CD4-positive, alpha-beta memory T cell (primary cell): Measurements from ENCODE around the gene GALNT10. TPM values are rescaled to one million over a fixed set of nuclear protein-coding genes. Genes with fewer than 3 reads are reported as not detected.

ENCODE experiments used
- CTCF ChIA-PET: fragments of 350-600 bp; sonication (Branson Sonifier 250); formaldehyde crosslinking; loops from one replicate; lab custom pipeline; 2021; ENCODE audit warnings: inconsistent platforms; ENCODE audit not compliant: partially characterized antibody; lab: Charles Lee
- POLR2A ChIA-PET: fragments of 350-600 bp; sonication (Branson Sonifier 250); formaldehyde crosslinking; loops from one replicate; lab custom pipeline; 2021; ENCODE audit not compliant: partially characterized antibody; lab: Charles Lee
- DNase-seq, 5 donors: peaks; one replicate each; pipeline versions ENCODE4 v3.0.0 to v3.0.0-alpha.2; 2020 to 2022; ENCODE audit warnings: mixed read lengths in 1 of 5
- H3K27ac ChIP-seq: one replicate; pipeline ENCODE4 v1.7.0; 2013; ENCODE audit warnings: low read depth, low read length
- H3K27me3 ChIP-seq: 2 replicates; pipeline ENCODE4 v1.7.0; 2013; ENCODE audit warnings: mild to moderate bottlenecking, low read length, moderate library complexity; ENCODE audit not compliant: insufficient read depth
- H3K36me3 ChIP-seq: 2 replicates; pipeline ENCODE4 v1.7.0; 2013; ENCODE audit warnings: mild to moderate bottlenecking, low read length, moderate library complexity; ENCODE audit not compliant: insufficient read depth
- H3K4me1 ChIP-seq: 2 replicates; pipeline ENCODE4 v1.7.0; 2013; ENCODE audit warnings: mild to moderate bottlenecking, low read length, moderate library complexity; ENCODE audit not compliant: insufficient read depth
- H3K4me3 ChIP-seq, 2 donors: one replicate each; pipeline ENCODE4 v1.7.0; 2013; ENCODE audit warnings: low read length in 2 of 2, mild to moderate bottlenecking in 1 of 2
- H3K9me3 ChIP-seq, 2 donors: one replicate each; pipeline ENCODE4 v1.7.0; 2013; ENCODE audit warnings: low read length in 2 of 2, control low read depth in 1 of 2; ENCODE audit not compliant: control insufficient read depth in 1 of 2
- H3K27ac Mint-ChIP-seq, 7 donors: one replicate each; pipeline ENCODE4 v1.8.0; 2020 to 2021; ENCODE audit warnings: mixed read lengths in 7 of 7, mild to moderate bottlenecking in 6 of 7, inconsistent platforms in 3 of 7, moderate library complexity in 3 of 7
- H3K27me3 Mint-ChIP-seq, 2 donors: one replicate each; pipeline ENCODE4 v1.8.0; 2020 to 2021; ENCODE audit warnings: mixed read lengths in 2 of 2
- H3K36me3 Mint-ChIP-seq, 2 donors: one replicate each; pipeline ENCODE4 v1.8.0; 2020 to 2021; ENCODE audit warnings: mixed read lengths in 2 of 2, inconsistent platforms in 1 of 2, mild to moderate bottlenecking in 1 of 2
- H3K4me1 Mint-ChIP-seq, 4 donors: one replicate each; pipeline ENCODE4 v1.8.0; 2020 to 2021; ENCODE audit warnings: mixed read lengths in 4 of 4, mild to moderate bottlenecking in 1 of 4
- H3K4me3 Mint-ChIP-seq, 8 donors: one replicate each; pipeline ENCODE4 v1.8.0; 2020 to 2021; ENCODE audit warnings: mixed read lengths in 8 of 8, mild to moderate bottlenecking in 7 of 8, moderate library complexity in 6 of 8, inconsistent platforms in 3 of 8
- H3K9me3 Mint-ChIP-seq, 8 donors: one replicate each; pipeline ENCODE4 v1.8.0; 2020 to 2021; ENCODE audit warnings: mixed read lengths in 8 of 8, mild to moderate bottlenecking in 5 of 8, inconsistent platforms in 3 of 8, moderate library complexity in 1 of 8
- intact Hi-C: fragments of 100-400 bp; cut with micrococcal nuclease; formaldehyde crosslinking; loops from one replicate; pipeline ENCODE4 v1.15.1; 2023
- polyA plus RNA-seq, 2 donors: library from polyadenylated mRNA; unstranded; fragments of 300-500 nt; fragmentation: Illumina TruSeq; gene quantifications; one replicate each; pipeline ENCODE4 v1.2.3, GENCODE V29; 2021
- total RNA-seq, 2 experiments: library from RNA; stranded (reverse); gene quantifications; one replicate each; pipeline ENCODE4 v1.2.3, GENCODE V29; 2021

Gene GALNT10
- total and polyA plus RNA-seq, 4 experiments from 2014 or later = 9.6 to 35.7 (median 26.8) TPM

- H3K27ac ChIP-seq = no peak overlapping the region
- no peak overlapping the region for H3K4me3 ChIP-seq
- Mint-ChIP-seq H3K4me3 (no peak overlapping the region), H3K27me3 (no peaks in the 10 kb centered on the region), H3K27ac (peak overlapping the region in 2 of 7 donors; percentile 7 to 19), H3K4me1 (peaks cover 3 to 12% (median 7%) of the 10 kb centered on the region in 4 donors), H3K9me3 (peaks cover 0 to 1% (median 0%) of the 10 kb centered on the region in 8 donors), H3K36me3 (peaks cover 5 to 23% of the 10 kb centered on the region in 2 donors)
- no peak for DNase-seq
- ChIA-PET CTCF (no interaction called here), POLR2A (no interaction called here)
- intact Hi-C loops = no loop called here
- H3K36me3 ChIP-seq = no peaks in the 10 kb centered on the region
- H3K27me3 ChIP-seq = no peaks in the 10 kb centered on the region
- H3K9me3 ChIP-seq = no peaks in the 10 kb centered on the region
- no peaks in the 10 kb centered on the region for H3K4me1 ChIP-seq
These were observed 74.8 kb downstream of the GALNT10 start for GRCh38 chr5:154265197-154265773.

- H3K36me3 ChIP-seq = no peaks in the 10 kb centered on the region
- peaks cover 0 to 1% (median 0%) of the 10 kb centered on the region in 8 donors for H3K9me3 Mint-ChIP-seq
- peaks cover 14 to 25% (median 20%) of the 10 kb centered on the region in 4 donors for H3K4me1 Mint-ChIP-seq
- no peak overlapping the region for H3K27ac Mint-ChIP-seq
- intact Hi-C loops = no loop called here
- ChIA-PET POLR2A (no interaction called here), CTCF (no interaction called here)
- H3K36me3 Mint-ChIP-seq = peaks cover 5 to 16% of the 10 kb centered on the region in 2 donors
- DNase-seq = no peak
- no peaks in the 10 kb centered on the region for H3K27me3 ChIP-seq
- H3K4me3 ChIP-seq = no peak overlapping the region
- H3K27ac ChIP-seq = no peak overlapping the region
- no peaks in the 10 kb centered on the region for H3K9me3 ChIP-seq
- H3K4me1 ChIP-seq = peaks cover 11% of the 10 kb centered on the region
- H3K4me3 Mint-ChIP-seq = no peak overlapping the region
- no peaks in the 10 kb centered on the region for H3K27me3 Mint-ChIP-seq
These were observed 77.0 kb downstream of the GALNT10 start for GRCh38 chr5:154267516-154267915.

- H3K4me1 ChIP-seq = peaks cover 17% of the 10 kb centered on the region
- H3K36me3 ChIP-seq = no peaks in the 10 kb centered on the region
- no peak overlapping the region for H3K4me3 Mint-ChIP-seq
- no peaks in the 10 kb centered on the region for H3K27me3 Mint-ChIP-seq
- no peak overlapping the region for H3K27ac ChIP-seq
- no peak for DNase-seq
- POLR2A ChIA-PET = no interaction called here
- H3K4me1 Mint-ChIP-seq = peaks cover 19 to 31% (median 25%) of the 10 kb centered on the region in 4 donors
- H3K4me3 ChIP-seq = no peak overlapping the region
- H3K36me3 Mint-ChIP-seq = peaks cover 3 to 10% of the 10 kb centered on the region in 2 donors
- intact Hi-C loops = no loop called here
- no peaks in the 10 kb centered on the region for H3K9me3 ChIP-seq
- CTCF ChIA-PET = no interaction called here
- H3K9me3 Mint-ChIP-seq = peaks cover 0 to 3% (median 0%) of the 10 kb centered on the region in 8 donors
- no peaks in the 10 kb centered on the region for H3K27me3 ChIP-seq
- peak overlapping the region in 1 of 7 donors; percentile 13 for H3K27ac Mint-ChIP-seq
These were observed 77.5 kb downstream of the GALNT10 start for GRCh38 chr5:154268073-154268472.

GRCh38 chr5:154269414-154269813, 78.9 kb downstream of the GALNT10 start:
- H3K36me3 Mint-ChIP-seq = peaks cover 3 to 8% of the 10 kb centered on the region in 2 donors
- H3K4me3 Mint-ChIP-seq = no peak overlapping the region
- Histone ChIP-seq H3K27me3 (no peaks in the 10 kb centered on the region), H3K4me3 (no peak overlapping the region), H3K4me1 (peaks cover 30% of the 10 kb centered on the region), H3K9me3 (no peaks in the 10 kb centered on the region), H3K27ac (no peak overlapping the region), H3K36me3 (no peaks in the 10 kb centered on the region)
- ChIA-PET CTCF (interaction anchor here (0.9 to 1.3 kb wide), 2 partner anchors 9 to 197 kb away, joined by 3 read pairs; no protein-coding TSS in a partner anchor), POLR2A (no interaction called here)
- intact Hi-C loops = no loop called here
- H3K27ac Mint-ChIP-seq = peak overlapping the region in 1 of 7 donors; percentile 62
- H3K4me1 Mint-ChIP-seq = peaks cover 22 to 44% (median 36%) of the 10 kb centered on the region in 4 donors
- H3K27me3 Mint-ChIP-seq = no peaks in the 10 kb centered on the region
- DNase-seq = no peak
- H3K9me3 Mint-ChIP-seq = peaks cover 0 to 3% (median 0%) of the 10 kb centered on the region in 8 donors

- H3K4me3 ChIP-seq = no peak overlapping the region
- Mint-ChIP-seq H3K27me3 (no peaks in the 10 kb centered on the region), H3K9me3 (peaks cover 0 to 3% (median 0%) of the 10 kb centered on the region in 8 donors), H3K27ac (peak overlapping the region in 4 of 7 donors; percentile 6 to 64 (median 35)), H3K36me3 (peaks cover 3 to 15% of the 10 kb centered on the region in 2 donors), H3K4me3 (peak overlapping the region in 2 of 8 donors; percentile 31 to 36), H3K4me1 (peaks cover 22 to 44% (median 37%) of the 10 kb centered on the region in 4 donors)
- H3K36me3 ChIP-seq = no peaks in the 10 kb centered on the region
- POLR2A ChIA-PET = no interaction called here
- CTCF ChIA-PET = no interaction called here
- peaks cover 30% of the 10 kb centered on the region for H3K4me1 ChIP-seq
- H3K27me3 ChIP-seq = no peaks in the 10 kb centered on the region
- H3K9me3 ChIP-seq = no peaks in the 10 kb centered on the region
- H3K27ac ChIP-seq = no peak overlapping the region
- intact Hi-C loops = no loop called here
- no peak for DNase-seq
These were observed 80.9 kb downstream of the GALNT10 start for GRCh38 chr5:154271466-154271865.

GRCh38 chr5:154271936-154272514, 81.5 kb downstream of the GALNT10 start:
- H3K27me3 ChIP-seq = no peaks in the 10 kb centered on the region
- ChIA-PET POLR2A (interaction anchor here (1.1 to 1.6 kb wide), 2 partner anchors 34 to 82 kb away, joined by 3 to 6 read pairs; partner anchors contain the start of gene GALNT10), CTCF (no interaction called here)
- DNase-seq = no peak
- intact Hi-C loops = no loop called here
- H3K4me1 ChIP-seq = peaks cover 30% of the 10 kb centered on the region
- H3K4me3 Mint-ChIP-seq = peak overlapping the region in 3 of 8 donors; percentile 31 to 80 (median 76)
- peak overlapping the region in 6 of 7 donors; percentile 27 to 92 (median 77) for H3K27ac Mint-ChIP-seq
- H3K4me3 ChIP-seq = no peak overlapping the region
- no peaks in the 10 kb centered on the region for H3K27me3 Mint-ChIP-seq
- H3K36me3 ChIP-seq = no peaks in the 10 kb centered on the region
- H3K4me1 Mint-ChIP-seq = peaks cover 22 to 45% (median 38%) of the 10 kb centered on the region in 4 donors
- no peak overlapping the region for H3K27ac ChIP-seq
- no peaks in the 10 kb centered on the region for H3K9me3 ChIP-seq
- peaks cover 0 to 3% (median 0%) of the 10 kb centered on the region in 8 donors for H3K9me3 Mint-ChIP-seq
- H3K36me3 Mint-ChIP-seq = peaks cover 3 to 17% of the 10 kb centered on the region in 2 donors

GRCh38 chr5:154273028-154273617, 82.6 kb downstream of the GALNT10 start:
- Histone ChIP-seq H3K4me3 (no peak overlapping the region), H3K4me1 (peaks cover 30% of the 10 kb centered on the region), H3K27ac (no peak overlapping the region), H3K36me3 (no peaks in the 10 kb centered on the region), H3K27me3 (no peaks in the 10 kb centered on the region), H3K9me3 (no peaks in the 10 kb centered on the region)
- Mint-ChIP-seq H3K27ac (peak overlapping the region; percentile 43 to 93 (median 90)), H3K4me1 (peaks cover 24 to 49% (median 40%) of the 10 kb centered on the region in 4 donors), H3K27me3 (no peaks in the 10 kb centered on the region), H3K9me3 (peaks cover 0 to 3% (median 0%) of the 10 kb centered on the region in 8 donors), H3K4me3 (peak overlapping the region in 7 of 8 donors; percentile 40 to 80 (median 75)), H3K36me3 (peaks cover 3 to 13% of the 10 kb centered on the region in 2 donors)
- intact Hi-C loops = no loop called here
- peak in 4 of 5 donors; percentile 12 to 25 (median 17) for DNase-seq
- POLR2A ChIA-PET = interaction anchor here (1.1 to 1.6 kb wide), 2 partner anchors 35 to 83 kb away, joined by 3 to 6 read pairs; partner anchors contain the start of gene GALNT10
- CTCF ChIA-PET = interaction anchor here (1.1 kb wide), 1 partner anchor 13 kb away, joined by 3 read pairs; no protein-coding TSS in a partner anchor
